ENCODE results near the gene CLEC9A.

Gene CLEC9A

GRCh38 chr12:10067264-10067663, 36.8 kb downstream of the CLEC9A start:
- DNase-seq (ENCODE audit: low read depth): no peak

DNA sequence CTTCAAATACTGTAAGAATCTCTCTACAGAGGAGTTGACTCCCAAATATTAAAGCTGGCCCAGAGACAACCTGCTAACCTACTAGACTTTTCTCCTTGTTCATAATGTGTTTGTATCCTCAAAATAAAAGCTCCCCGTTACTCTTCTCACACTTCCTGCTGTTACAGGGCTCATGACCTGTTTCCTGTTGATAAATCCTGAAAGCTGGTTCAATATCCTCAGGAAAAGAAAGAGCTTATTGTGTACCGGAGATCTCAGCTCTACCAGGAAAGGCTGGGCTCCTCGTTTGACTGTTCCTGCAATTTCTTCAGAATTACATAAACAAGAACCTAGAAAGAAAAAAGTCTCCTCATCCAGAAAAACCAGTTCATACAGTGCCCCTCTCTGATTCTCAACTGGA, 37.5 kb downstream of the CLEC9A start:
- DNase-seq (ENCODE audit: low read depth): no peak

DNA sequence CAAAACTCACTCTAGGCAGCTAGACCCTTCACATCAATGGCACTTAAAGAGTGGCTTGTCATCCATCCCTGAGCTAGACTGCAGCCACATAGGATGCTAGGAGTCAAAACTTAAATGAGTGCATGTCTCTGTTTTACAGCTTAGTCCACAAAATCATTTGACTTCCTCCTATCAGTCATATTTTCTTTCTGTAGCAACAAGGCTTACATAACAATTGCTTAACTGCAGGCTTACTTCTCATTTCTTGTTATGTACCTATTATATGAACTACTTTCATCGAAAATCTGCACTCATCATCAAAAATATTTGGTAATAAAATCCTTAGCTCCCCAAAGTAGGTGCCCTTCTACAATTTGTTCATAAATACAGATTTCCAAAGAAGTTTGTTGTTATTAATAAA, 38.2 kb downstream of the CLEC9A start:
- DNase-seq (ENCODE audit: low read depth): no peak

- DNase-seq (ENCODE audit: low read depth): no peak
These were observed 38.6 kb downstream of the CLEC9A start for GRCh38 chr12:10069099-10069498.

DNA sequence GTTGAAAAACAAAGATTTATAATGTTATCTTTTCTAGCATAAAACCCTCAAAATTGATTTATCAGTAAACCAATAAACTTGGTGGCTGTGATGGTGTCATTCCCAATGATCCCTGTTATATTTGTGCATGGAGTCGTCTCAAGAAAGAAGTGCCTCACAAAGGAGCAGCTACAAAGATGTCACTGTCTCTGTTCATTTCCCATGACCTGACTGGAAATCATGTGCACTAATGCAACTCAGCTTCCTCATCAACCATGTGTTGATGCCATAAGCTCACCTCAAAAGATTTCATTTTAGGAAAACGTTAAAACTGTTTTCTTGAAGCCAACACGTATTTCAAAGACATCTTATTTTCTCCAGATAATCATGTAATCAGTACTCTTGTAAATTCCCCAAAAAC, 39.5 kb downstream of the CLEC9A start:
- no peak for DNase-seq (ENCODE audit: low read depth)

DNA sequence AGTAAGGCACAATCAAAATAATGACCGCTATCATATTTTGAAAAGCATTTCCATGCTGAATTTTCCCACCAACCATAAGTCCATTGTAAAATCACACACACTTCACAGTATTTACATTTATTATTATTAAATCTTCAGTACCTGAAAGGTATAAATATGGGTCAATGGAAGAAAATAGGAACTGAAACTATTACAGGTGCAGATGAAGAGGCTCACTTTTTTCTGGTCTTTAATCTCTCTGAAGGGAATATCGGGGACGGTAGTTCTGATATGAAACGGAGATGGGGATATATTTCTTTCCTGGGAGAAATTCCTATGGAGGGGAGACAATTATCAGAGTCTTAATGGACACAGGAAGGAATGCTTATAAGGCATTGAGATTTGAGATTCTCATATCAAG, 39.9 kb downstream of the CLEC9A start:
- DNase-seq (ENCODE audit: low read depth): no peak

- DNase-seq (ENCODE audit: low read depth): no peak
These were observed 41.6 kb downstream of the CLEC9A start for GRCh38 chr12:10072131-10072530.

GRCh38 chr12:10073261-10073660, 42.8 kb downstream of the CLEC9A start:
- DNase-seq (ENCODE audit: low read depth): no peak

DNA sequence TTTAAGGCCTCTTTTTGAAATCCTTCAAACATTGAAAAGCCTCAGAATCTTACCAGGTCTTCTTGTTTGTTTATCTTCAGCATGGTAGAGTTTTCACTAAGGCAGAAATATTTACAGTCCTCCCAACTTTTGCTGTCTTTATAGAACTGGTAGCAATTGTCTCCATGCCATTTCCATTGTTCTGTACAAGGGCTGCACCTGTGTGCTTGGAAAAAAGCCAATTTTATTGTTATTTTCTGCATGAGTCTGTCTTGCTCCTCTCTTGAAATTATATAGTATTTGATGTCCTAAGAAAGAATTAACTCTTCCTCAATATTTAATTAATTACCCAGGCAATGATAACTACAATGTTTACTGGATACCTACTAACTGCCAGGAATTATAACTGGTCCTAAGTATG, 45.0 kb downstream of the CLEC9A start:
- no peak for DNase-seq (ENCODE audit: low read depth)

DNA sequence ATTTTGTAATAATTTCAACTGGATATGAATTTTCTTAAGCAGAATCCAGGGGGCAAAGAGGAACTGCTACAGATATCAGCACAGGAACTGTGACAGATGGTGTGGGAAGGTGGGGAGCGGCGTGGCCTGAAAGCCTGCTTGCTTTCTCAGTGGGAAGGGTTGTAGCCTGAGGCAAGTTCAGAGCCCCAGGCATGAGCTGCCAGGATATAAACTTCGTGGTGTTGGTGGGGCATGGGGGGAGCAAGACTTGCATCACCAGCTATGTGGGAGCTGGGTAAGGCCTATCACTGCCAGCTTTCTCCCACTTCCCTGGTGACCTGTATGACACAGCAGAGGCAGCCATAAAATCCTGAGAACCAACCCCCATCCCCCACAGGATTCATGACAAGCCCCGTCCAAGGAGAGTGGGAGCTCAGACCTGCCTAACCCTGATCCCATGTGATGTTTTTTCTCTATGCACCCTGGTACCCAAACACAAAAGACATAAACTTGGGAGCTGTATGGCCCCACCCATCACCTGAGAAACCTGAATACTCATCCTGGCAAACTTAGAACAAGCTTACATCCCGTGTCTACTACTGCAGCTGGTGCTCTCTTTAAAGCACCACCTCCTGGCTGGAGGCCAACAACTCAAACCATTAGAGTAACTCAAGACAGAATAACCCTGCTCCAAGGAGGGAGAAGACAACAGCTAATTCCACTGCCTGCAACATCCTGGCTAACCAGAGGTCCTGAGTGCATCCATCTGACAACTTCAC, 51.8 kb downstream of the CLEC9A start:
- DNase-seq (ENCODE audit: low read depth): no peak

DNA sequence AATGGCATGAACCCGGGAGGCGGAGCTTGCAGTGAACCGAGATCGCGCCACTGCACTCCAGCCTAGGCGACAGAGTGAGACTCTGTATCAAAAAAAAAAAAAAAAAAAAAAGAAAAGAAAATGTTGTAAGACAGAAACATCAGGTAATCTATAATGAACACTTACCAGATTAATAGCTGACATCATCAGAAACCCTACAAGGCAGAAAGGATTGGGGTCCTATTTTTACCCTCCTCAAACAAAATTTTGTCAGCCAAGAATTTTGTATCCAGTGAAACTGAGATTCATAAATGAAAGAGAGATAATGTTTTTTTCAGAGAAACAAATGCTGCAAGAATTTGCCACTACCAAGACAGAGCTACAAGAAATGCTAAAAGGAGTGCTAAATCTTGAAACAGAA, 54.3 kb downstream of the CLEC9A start:
- DNase-seq (ENCODE audit: low read depth): no peak

- DNase-seq (ENCODE audit: low read depth): no peak
These were observed 55.9 kb downstream of the CLEC9A start for GRCh38 chr12:10086387-10086786.

- DNase-seq (ENCODE audit: low read depth): no peak
These were observed 57.5 kb downstream of the CLEC9A start for GRCh38 chr12:10088031-10088430.

DNA sequence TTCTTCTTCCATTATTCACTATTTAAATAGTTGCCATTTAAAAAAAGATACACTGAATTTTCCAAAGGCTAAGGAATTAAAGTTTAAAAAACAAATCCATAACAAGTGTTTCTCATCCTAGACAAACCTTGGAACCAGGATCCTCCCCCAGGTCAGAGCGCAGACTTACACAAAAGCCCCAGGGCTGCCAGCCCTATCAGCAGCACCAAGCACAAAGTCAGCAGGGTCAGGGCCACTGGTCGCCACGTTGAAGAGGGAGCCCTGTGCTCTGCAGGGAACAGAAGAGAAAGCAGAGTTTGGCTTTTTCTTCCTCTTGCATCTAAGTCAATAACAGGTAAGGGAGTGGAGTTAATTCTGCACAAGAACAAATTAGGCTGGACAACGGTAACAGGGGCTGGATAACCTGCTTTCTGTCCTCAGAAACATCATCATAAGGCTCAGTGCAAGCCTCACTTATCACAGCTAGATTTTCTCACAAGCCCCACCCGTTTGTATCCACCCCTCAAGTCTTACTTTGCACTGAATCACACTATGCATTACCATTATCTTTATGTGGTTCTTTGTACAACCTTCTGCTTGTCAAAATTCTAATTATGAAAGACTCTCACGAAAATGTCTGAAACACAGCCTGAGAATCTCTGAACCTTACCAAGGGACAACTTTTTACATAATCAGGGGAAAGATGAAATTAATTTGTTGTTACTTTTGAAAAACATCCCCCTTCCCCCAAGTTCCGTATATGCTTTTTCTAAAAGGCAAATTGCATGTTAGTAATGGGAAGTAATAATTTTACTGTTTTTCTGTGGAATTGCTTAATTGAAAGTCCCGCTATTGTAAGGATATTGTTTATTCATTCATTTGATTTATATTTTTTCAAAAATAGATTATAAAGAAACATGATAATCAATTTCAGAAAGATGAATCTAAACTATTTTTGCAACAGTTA, 58.7 kb downstream of the CLEC9A start:
- no peak for DNase-seq (ENCODE audit: low read depth)

- DNase-seq (ENCODE audit: low read depth): no peak
These were observed 64.3 kb downstream of the CLEC9A start for GRCh38 chr12:10094646-10095395.

DNA sequence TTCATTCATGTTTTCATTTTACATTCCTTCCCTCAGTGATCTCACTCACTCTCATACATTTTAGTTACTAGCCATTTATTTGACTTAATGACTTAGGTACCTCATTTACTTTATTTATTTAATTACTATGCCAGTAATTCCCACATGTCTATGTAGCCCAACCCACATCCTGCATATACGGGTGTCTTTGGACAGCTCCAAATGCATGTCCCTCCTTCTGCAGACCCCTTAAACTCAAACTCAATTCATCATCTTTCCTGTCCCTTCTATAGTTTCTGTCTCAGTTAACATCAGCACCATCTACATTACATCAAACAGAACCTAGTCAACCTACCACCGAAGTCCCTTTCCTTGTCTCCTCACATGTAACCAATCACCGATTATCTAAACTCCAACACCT, 65.5 kb downstream of the CLEC9A start:
- DNase-seq (ENCODE audit: low read depth): no peak

GRCh38 chr12:10097521-10097920, 67.0 kb downstream of the CLEC9A start:
- DNase-seq (ENCODE audit: low read depth): no peak

DNA sequence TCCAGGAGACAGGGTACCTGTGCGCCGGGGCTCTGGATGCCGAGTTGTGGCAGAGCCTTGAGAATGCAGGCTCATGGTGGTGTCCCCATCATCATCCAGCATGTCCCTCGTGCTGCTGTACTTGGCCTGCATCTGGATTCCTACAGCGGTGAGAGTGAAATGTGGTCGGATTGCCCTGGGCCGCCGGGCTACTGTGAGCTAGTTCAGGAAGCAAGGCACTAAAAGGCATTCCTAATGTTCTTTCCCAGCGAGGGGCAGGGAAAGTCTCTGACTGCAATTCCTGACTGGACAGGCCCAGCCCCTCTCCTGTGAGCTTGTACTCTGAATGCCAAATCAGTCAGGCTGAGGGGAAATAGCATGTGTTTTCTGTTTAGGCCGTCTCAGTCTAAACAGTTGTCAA, 68.3 kb downstream of the CLEC9A start, which contains the start of gene CLEC1A:
TSS of gene CLEC1A (minus strand) at position 195 of the 400 bp plus-strand sequence. CDS start at position 132, 63 bp downstream.
- DNase-seq (ENCODE audit: low read depth): no peak

GRCh38 chr12:10101042-10101579, 70.6 kb downstream of the CLEC9A start:
- no peak for DNase-seq (ENCODE audit: low read depth)

DNA sequence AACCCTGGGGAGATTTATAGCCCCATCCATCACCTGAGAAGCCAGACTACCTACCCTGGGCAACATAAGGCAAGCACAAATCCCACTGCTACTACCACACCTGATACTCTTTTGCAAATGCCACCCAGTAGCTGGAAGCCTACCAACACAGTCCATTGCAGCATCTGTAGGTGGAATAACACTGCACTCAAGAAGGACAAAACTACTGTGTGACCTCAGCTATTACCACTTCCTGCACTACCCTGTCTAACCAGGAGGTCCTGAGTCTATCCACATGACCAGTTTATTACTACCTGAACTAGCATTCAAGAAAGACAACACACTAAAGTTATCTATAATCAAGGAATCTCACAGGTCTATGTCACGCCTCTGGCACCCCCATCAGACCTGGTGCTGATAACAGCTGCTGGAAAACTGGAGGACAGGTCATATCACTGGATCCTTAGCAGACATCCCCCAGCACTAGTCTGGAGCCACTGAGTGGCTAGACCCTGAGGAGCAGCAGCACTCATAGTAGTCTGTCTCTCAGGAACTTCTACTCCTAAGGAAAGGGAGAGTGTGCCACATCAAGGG, 71.3 kb downstream of the CLEC9A start:
- no peak for DNase-seq (ENCODE audit: low read depth)

DNA sequence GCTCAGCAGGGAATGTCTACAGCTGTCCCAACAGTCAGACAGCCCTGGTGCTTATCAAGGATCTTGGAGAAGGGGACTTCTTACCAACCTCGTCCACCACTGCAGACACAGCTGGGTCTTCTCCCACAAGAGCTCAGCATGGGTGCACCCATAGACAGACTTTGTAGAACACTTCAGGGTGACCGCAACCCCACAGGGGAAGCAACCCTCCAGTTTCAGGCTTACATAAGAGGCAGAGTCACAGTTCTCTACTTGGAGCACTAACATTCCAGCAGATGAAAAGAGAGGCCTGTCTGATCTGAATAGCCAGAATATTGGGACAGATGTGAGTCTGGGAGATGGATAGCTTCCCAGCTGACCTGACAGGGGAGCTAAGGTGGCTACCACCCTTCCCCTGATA, 71.8 kb downstream of the CLEC9A start:
- DNase-seq (ENCODE audit: low read depth): no peak

All from activated T-cell treated with anti-CD3 and anti-CD28 coated beads for 24 hours (primary cell).